ENCODE measurements around the gene AAGAB.
"Not testable (repeated sequence)": the region's sequence is repeated elsewhere in the genome, so short reads cannot be mapped to it uniquely, and the experiment has no call there.

The AAGAB gene

DNA sequence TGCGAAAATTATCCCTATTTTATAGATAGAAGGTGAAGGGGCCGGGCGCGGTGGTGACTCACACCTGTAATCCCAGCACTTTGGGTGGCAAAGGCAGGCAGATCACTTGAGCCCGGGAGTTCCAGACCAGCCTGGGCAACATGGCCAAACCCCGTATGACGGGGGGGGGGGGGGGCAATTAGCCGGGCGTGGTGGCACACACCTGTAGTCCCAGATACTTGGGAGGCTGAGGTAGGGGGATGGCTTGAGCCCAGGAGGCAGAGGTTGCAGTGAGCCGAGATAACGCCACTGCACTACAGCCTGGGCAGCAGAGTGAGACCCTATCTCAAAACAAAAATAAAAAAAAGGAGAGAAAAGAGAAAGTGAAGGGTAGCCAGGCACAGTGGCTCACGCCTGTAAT lies 1.4 kb downstream of the AAGAB start:
- no peak for DNase-seq

GRCh38 chr15:67251318-67251717 lies 3.1 kb downstream of the AAGAB start:
- DNase-seq = no peak

DNA sequence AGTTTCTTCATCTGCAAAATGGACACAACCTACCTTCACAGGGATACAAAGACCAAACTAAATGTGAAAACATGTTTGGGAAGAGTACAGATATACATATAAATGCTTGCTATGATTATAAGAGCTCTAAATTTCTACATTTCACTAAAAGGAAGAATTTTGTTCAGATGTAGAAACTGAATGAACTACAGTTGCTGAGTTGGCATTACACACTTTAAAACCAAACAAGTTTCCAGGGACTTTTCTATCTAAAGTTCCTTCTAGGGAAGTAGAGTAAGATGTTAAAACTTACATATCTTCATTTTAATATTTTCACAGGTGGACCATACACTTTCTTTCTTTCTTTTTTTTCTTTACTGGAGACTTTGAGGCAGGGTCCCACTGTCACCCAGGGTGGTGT lies 4.6 kb downstream of the AAGAB start:
- no peak for DNase-seq

GRCh38 chr15:67248011-67248505 lies 6.4 kb downstream of the AAGAB start:
- DNase-seq = no peak

- DNase-seq = not testable (repeated sequence)
Observed at GRCh38 chr15:67246606-67247005, 7.9 kb downstream of the AAGAB start.

DNA sequence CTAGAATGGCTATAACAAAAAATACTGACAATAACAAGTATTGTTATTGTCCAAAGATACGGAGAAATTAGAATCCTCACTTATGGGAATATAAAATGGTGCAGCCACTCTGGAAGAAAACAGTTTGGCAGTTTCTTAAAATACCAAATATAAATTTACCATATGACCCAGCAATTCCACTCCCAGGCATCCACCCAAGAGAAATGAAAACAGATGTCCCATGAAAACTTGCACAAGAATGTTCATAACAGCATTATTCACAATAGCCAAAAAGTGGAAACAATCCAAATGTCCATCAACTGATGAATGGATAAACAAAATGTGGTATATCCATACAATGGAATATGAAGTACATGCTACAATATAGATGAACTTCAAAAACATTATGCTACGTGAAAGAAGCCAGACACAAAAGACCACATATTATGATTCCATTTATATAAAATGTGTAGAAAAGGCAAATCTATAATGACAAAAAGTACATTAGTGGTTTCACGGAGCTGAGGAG lies 9.4 kb downstream of the AAGAB start:
- no peak for DNase-seq

- DNase-seq = no peak
Observed at GRCh38 chr15:67242708-67243111, 11.8 kb downstream of the AAGAB start.

- no peak for DNase-seq
Observed at GRCh38 chr15:67241132-67241855, 13.2 kb downstream of the AAGAB start.

DNA sequence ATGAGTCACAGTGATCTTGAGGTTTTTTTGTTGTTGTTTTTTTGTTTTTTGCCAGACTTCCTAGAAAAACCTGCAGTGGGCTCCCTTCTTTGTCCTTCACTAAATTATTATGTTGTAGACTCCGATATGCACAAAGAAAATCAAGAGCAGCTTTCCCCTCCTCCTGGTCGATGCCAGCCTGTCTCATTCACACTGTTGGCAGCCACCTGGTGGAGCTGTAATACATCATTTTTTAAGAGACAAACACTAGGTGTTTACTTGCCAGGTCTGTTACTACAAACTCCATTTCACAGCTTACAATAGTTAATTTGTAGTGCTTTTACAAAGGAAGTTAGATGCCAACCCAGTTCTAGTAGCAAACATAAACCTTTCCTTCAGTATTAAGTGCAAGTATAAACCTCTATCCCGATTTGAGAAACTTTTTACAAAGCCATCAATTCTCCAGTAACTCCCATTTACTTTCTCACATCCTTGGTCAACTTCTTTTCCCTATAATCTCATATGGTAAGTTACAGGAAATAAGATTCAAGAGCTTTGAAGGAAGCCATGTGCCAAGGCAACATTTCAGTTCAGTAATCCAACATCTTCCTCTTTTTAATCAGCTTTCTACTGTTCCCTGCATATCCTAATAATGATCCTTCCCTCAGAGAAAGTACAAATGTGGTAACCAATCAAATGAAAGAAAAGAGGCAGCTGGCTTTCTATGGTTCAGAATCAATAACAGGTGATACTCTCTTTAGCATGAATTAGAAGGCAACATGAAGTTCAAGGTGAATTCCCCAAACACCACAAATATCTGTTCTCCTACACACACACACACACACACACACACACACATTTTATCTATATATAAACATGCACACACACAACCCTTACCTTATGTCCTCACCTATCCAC lies 14.0 kb downstream of the AAGAB start:
- DNase-seq = peak in 1 of 2 experiments; percentile 20

DNA sequence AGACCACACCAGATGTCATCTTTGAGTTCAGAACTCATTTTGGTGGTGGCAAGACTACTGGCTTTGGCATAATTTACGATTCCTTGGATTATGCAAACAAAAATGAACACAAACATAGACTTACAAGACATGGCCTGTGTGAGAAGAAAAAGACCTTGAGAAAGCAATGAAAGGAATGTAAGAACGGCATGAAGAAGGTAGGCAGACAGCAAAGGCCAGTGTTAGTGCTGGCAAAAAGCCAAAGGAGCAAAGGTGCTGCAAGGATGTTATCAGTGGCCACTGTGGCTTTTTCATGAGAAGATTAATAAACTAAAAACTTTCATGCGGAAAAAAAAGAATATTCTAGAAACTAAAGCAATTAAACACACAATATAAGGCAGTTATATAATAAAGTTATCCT lies 21.9 kb downstream of the AAGAB start:
- no peak for DNase-seq

DNA sequence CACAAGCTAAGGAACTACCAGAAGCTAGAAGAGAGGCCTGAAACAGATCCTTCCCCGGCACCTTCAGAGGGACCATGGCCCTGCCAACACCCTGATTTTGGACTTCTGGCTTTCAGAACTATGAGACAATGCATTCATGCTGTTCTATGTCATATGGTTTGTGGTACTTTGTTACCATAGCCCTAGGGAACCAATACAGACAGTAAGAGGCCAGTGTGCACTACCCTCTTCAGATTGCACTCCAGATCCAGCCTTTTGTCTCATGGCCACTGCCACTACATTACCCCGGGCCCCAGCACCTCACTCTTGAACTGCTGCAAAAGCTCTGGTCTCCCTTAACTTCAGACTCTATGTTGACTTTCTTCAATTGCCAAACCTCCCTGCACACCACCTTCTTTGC lies 24.0 kb downstream of the AAGAB start:
- no peak for DNase-seq

GRCh38 chr15:67228286-67228685 lies 26.2 kb downstream of the AAGAB start:
- DNase-seq = no peak

GRCh38 chr15:67227846-67228245 lies 26.6 kb downstream of the AAGAB start:
- DNase-seq = no peak

DNA sequence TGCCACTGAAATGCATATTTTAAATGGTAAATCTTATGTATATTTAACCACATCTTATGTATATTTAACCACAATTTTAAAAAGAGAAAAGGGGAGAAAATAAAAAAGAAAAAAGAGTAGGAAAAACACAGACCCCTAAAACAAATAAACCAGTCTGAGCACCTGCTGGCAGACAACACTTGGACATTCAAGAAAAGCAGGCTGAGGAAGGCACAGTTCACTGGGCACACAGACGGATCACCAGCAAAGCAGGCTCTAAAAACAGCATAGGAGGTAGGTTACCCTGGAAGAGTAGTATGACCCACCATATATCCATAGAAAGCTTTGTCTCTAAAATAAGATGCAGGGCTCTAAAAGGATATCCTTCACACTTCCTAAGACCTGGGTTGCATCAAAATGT lies 27.0 kb downstream of the AAGAB start:
- no peak for DNase-seq

- DNase-seq = no peak
Observed at GRCh38 chr15:67225336-67225735, 29.1 kb downstream of the AAGAB start.

DNA sequence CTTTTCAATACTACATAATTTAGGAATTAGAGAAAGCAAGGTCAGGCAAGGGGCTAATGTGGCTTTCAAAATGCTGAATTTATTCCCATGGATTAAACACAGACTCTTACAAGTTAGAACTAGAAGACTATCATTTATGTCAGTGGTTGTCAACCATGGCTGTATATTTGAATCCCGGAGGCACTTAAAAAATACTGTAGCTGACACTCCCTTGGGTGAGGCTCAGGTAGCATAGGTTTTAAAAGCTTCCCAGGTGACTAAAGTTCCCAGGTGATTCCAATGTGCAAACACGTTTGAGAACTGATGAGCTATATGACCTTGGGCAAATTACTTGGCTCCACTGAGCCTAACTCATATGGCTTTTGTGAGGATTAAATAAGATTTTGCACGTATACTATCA lies 29.6 kb downstream of the AAGAB start:
- no peak for DNase-seq

DNA sequence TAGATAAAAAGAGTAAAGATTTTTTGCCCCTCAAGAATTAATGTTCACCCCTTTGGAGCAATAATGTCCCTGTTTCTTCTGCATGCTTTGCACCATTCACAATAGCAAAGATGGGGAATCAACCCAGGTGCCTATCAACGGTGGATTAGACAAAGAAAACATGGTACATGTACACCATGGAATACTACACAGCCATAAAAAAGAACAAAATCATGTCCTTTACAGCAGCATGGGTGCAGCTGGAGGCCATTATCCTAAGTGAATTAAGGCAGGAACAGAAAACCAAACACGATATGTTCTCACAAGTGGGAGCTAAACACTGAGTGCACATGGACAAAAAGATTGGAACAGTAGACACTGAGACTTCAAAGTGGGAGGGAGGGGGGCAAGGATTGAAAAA lies 35.2 kb downstream of the AAGAB start:
- no peak for DNase-seq

GRCh38 chr15:67218428-67218827 lies 36.0 kb downstream of the AAGAB start:
- no peak for DNase-seq

DNA sequence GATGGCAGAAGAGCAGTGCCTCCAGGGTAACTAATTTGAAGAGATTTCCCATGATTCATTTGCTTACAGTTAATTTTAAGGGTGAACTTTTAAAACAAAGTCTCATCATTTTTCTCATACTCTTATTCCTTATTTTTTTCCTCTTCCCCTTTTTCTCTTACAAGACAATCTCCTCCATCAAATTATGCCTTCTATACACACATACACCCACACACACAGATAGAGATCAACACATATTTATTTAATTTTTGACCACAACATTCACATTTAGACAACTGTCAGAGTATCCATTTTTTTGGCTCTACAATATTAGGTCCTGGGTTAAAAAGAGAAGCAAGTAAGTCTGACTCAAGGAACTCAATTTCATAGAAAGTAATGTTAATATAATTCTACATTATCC lies 37.6 kb downstream of the AAGAB start:
- no peak for DNase-seq

DNA sequence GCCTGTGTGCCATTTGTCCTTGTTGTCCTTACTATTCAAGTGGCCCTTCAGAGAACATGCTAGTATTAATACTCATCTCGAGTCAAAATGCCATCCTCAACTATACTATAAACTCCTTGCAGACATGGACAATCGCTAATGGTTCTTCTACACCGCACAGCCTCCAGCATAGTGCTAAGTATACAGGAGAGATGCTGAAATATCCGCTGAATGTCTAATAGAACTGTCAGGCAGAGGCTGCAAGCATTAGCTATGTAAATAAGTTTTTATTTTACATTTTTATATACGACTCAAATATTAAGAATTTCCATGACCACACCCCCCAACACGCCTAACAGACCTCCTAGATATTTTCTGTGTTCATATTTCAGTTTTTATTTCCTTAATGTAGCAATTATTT lies 39.4 kb downstream of the AAGAB start:
- no peak for DNase-seq

- no peak for DNase-seq
Observed at GRCh38 chr15:67212684-67213367, 41.6 kb downstream of the AAGAB start.

GRCh38 chr15:67210555-67211168 lies 43.8 kb downstream of the AAGAB start:
- DNase-seq = no peak

- DNase-seq = no peak
Observed at GRCh38 chr15:67208396-67208795, 46.1 kb downstream of the AAGAB start.

All from SHP77 (cell line).